Activated CD4-positive, CD25-positive, alpha-beta regulatory T cell treated with anti-CD3 and anti-CD28 coated beads, Interleukin-2, amount 50 U/mL, for 72 hours (primary cell): ENCODE results near the gene PTPN22.
"Not testable (repeated sequence)": the region's sequence is repeated elsewhere in the genome, so short reads cannot be mapped to it uniquely, and the experiment has no call there.

Experiments used
- DNase-seq: peaks from one replicate; pipeline ENCODE4 v3.0.0; 2021

PTPN22 gene

DNA sequence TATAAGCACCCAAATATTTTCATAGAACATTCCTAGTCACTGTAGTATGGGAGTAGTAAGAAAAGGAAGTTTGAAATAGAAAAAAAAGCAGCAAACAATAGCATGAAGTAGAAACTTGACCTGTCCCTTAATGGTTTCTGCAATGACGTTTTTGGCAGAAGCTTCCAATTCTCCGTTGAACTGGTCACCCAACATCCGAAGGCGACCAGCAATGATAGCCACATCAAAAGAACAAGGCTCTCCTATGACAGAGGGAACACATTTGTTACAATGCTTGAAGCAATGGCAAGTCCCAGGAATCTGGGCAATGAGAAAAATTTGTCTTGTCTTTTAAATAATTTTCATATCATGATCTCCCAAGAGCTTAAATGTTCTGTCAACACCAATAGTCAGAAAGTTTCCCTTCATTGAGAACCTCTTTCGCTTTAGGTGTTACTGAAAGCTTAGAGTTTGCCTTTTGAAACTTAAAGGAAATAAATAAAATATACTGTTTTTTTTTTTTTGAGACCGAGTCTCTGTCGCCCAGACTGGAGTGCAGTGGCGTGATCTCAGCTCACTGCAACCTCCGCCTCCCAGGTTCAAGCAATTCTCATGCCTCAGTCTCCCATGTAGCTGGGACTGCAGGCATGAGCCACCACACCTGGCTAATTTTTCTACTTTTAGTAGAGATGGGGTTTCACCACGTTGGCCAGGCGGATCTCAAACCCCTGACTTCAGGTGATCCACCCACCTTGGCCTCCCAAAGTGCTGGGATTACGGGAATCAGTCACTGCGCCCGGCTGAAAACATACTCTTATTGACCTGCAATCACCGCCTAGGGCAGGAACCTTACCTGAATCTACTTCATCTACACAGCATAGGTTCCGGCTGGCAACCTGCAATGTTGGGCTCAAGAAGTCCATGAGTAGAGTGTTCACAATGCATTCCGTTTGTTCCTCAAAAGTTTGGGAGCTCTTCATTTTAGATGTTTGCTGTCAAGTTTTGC lies 15.2 kb upstream of the PTPN22 start:
- no peak for DNase-seq

DNA sequence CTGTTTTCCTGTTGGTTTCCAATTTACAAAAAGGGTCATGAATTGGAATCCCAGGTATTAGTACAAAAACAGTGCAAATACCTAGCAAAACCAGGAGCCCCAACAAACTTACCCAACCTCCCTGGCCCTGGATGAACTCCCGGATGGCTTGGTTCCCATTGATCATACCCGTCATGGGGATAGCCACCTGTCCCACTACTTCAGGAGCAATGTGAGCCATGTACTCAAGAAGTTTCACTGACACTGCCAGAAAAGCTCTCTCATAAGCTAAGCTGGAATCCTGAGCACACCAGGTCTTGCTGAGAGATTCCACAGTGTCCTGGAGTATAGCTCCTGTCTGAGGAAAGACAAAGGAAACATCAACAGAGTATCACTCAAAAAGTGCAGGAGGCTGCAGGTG lies 10.1 kb upstream of the PTPN22 start:
- DNase-seq = no peak

DNA sequence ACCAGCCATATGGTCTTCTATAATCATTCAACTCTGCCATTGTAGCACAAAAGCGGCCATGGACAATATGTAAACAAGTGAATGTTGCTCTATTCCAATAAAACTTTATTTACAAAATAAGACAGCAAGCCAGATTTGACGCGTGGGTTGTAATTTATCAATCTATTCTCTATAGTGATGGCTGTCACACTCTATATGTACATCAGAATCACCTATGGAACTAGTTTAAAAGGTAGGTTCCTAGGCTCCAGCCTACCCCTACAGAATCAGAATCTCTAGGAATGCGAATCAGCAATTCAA lies 8.2 kb upstream of the PTPN22 start:
- DNase-seq = no peak

DNA sequence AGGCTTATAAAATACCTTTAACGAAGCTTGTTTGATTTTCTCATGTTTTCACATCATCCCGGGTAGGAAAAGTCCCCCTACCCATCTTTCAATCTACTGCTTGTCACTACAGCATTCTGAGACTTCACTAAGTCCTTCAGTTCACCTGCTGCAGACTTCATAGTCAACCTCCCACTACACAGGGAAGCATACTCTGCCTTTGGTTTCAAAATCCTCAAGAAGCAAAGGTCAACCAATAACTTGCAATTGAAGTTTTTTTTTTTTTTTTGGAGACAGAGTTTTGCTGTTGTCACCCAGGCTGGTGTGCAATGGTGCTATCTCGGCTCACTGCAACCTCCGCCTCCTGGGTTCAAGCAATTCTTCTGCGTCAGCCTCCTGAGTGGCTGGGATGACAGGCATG lies 4.7 kb upstream of the PTPN22 start:
- no peak for DNase-seq

DNA sequence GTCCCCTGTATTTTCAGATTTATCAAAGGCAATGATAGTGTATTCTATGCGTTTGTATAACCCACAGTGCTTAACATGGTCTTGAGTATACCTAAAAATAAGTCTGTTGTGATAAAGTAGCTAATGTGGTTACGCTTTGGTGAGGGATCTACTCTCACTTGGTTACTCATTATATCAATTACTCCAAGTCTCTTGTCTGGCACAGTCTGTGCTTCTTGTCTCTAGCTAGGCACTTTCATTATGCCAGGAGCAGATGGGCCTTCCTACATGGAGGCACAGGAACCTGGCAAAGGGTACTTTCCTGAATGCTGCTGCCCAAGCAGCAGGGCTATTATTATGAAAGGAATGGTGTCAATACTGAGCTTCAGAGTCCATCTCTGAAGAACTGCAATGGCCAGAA lies 4.2 kb upstream of the PTPN22 start:
- DNase-seq = no peak

DNA sequence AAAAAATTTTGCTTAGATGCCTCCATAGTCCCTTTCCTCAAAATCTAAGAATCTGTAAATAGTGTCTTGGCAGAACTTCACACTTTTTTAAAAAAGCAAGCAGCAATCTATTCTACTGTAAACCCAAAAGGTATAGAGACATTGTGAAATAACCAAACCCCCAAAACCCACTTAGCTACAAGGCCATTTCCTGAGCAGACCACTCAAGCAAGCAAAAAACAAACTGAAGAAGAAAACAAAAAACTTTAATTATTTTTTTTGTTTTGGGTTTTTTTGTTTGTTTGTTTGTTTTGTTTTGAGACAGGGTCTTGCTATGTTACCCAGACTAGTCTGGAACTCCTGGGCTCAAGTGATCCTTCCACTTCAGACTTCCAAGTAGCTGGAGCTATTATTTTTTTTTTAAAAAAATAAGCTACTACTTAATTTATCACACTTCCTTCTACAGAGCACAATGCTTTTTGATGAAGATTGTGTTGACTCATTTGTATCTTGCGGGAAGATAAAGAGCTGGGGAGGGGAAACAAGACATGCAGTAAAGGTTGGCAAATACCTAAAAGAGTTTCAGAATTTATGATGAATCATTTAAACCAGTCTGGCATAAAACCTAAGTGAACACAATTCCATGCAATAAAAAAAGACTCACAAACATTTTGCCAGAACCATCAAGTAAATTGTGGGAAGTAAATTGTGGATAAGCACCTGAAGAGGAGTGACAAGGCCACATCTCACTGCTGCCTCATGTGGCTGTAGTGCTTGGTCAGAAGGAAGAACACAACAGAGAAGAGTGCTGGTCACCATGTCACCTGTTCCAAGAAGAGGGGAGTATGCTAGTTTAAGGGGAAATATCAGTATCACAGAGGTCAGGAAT lies 2.7 kb upstream of the PTPN22 start:
- no peak for DNase-seq

DNA sequence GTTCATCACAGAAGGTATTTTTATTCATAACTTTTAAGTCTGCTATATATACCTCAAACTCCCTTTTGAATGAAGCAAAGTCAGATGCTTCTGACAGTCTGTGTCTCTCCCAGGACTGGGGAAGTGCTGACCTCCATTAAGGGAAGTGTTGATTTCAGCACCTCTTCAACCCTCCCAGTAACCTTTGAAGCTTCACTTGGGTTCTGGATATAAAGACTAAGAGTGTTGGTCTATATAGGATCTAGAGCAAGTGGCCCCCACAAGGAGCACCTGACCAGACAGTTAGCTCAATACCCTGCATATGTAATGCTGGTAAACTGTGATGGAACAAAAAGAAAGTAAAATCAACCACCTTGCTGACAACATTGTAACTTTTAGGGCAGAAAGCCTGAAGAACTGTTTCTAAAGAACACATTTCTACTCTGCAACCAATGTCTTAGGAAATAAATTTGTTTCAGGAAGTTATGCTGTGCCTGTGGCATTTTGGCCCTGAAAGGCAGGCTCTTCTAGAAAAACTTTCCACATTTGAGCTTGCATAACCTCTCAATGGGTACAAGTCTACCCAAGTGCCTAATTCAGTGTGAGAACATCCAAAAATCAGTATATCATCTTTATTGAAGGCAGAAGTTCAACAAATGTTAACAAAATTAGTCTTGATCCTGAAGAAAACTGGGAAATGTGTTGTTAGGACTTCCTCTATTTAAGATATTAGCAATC lies 865 bp upstream of the PTPN22 start:
- no peak for DNase-seq

DNA sequence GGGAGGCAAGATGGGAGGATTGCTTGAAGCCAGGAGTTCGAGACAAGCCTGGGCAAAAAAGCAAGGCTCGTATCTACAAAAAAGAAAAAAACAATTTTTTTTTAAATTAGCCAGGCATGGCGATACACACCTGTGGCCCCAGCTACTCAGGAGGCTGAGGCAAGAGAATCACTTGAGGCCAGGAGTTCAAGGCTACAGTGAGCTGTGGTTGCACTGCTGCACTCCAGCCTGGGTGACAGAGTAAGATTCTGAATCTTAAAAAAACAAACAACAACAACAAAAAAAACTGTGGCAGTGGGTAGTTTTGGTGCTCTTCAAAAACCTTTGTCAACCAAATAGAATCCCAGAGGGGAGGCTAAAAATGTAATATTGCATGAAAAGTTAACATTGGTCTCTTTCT lies 734 bp downstream of the PTPN22 start:
- DNase-seq = no peak

DNA sequence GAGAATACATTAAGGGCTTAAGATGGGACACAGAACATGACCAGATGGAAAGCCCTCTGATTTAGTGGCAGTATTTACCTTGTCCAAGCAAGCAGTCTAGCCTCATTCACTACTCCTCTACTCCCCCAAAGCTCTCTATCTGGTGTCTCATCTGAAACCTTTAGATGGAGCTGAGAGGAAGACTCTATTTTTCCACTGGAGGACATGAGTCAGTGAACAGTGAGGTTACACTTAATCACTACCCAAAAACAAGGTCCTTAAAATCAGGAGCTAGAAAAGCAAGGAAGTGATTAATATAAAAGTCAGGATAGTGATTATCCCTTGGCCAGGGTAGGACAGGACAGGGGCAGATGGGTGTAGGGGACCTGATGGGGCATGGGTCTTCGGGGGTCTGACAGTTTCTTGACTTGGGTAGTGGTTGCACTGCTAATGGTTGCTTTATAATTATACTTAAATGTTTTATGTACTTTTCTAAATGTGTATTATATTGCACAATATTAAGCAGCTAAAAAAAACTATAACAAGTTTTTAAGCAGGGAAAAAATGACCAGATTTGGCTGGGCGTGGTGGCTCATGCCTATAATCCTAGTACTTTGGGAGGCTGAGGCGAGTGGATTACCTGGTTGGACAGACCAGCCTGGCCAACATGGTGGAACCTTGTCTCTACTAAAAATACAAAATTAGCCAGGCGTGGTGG lies 3.0 kb downstream of the PTPN22 start:
- DNase-seq = no peak

DNA sequence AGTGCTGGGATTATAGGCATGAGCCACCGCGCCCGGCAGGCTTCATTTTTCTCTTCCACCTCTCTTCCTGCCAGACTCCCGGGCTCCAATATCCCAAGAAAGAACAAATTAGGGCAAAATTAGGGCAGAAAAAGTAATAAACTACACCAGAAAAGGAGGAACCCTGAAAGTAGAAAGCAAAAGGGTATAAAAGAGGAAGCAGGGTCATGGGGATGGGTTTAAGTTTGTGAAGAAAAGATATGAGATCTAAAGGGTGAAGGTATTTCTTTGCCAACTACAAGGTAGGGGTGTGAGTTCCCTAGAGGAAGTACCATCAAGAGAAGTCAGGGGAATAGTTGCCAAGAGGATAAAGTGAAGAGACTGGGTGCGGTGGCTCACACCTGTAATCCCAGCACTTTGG lies 9.9 kb downstream of the PTPN22 start:
- DNase-seq = no peak

DNA sequence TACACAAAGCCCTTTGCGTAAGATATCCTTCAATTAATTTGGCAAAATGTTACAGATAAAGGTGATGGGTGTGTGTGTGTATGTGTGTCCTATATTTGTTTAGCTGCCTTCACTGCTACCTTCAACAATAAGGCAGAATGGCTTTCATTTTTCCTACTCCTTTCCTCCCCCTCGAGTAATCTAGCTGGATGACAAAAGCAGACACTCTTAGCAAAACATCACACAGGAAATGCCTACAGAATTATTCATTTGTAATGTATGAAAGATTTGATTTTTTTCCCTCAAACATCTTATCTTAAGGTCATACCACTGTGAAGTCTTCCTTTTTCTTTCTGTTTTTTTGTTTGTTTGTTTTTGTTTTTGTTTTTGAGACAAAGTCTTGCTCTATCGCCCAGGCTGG lies 10.6 kb downstream of the PTPN22 start:
- no peak for DNase-seq

DNA sequence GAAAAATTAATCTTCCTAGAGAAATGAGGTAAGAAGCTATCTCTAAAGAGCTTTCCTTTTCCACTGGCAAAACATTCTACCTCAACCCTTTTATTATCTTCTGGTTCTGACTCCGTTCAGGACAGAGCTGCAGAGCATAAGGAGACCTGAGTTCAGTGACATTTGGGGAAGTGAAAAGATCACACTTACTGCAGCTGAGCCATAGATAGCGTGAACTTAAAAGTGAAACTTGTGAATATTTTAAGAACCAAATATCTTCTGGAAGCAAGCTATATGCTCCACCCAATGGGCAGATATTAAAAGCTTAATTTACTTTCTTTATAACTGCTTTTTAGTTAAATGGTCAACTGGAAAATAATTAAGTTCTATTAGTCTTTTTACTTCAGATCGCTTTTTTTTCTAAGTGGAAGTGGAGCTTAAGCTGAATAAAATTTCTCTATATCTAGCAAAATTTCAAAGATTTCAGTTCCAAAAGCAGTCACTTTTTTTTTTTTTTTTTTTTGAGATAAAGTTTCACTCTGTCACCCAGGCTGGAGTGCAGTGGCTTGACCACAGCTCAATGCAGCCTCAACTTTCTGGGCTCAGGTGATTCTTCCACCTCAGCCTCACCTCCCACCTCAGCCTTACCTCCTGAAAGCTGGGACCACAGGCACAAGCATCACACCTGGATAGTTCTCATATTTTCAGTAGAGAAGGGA lies 11.9 kb downstream of the PTPN22 start:
- no peak for DNase-seq

DNA sequence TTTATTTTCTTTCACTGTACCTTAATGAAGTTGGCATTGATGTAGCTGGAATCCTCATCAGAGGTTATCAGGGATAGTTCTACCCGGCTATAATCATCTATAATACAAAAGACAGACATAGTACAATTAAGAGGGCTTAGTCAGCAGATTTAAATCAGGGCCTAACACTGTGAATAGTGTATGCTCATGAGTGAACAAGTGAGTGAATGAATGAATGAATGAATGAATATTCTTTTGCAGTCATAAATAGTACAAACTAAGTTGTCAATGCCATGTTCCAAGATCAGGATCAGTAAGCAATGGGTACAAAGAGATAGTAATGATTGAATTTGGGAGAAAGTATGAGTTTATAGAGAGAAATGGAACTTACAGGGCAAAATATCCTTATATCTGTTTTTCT lies 12.5 kb downstream of the PTPN22 start:
- no peak for DNase-seq

DNA sequence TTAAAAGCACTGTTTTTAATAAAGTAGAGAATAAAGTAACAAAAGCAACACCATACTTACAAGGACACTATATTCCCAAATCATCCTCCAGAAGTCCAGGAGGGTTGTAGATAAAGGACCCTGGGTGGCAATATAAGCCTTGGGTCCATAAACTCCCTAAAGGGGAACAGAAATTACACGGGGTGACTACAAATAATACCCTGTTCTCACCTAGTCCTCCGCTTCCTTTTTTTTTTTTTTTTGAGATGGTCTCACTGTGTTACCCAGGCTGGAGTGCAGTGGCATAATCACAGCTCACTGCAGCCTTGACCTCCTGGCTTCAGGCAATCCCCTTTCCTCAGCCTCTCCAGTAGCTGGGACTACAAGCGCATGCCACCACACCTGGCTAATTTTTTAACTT lies 13.1 kb downstream of the PTPN22 start:
- no peak for DNase-seq

DNA sequence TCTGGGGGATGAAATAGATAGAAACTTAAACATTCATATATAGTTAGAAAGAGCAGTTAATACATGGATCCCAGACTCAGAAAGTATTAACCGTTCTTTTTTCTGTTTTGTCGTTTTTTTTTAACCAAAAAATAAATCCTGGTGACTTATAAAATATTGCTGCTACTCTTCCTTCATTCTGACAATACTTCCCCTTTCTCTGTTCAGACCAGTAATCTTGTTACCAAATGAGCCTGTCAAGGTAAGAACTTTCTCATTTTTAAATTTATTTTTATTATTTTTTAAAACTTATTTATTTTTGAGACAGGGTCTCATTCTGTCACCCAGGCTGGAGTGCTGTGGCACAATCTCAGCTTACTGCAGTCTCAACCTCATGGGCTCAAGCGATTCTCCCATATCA lies 13.7 kb downstream of the PTPN22 start:
- no peak for DNase-seq

DNA sequence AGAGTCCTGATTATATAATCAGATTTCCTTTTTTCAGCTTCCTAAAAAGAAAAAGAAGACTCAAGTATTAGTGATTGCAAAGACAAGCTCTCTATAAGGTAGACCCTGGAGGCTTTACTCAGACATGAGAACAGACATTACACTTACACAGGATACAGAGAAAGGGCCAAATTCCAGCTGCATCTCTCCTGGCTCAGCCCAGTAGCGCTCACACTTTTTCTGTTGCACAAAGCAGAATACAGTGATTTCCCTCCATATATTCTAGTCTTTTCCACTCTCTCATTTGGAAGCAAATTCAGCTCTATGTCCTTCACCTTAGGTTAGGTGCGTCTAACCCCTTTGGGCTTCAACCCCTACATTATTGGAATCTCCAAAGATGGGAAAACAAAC lies 15.1 kb downstream of the PTPN22 start:
- no peak for DNase-seq

DNA sequence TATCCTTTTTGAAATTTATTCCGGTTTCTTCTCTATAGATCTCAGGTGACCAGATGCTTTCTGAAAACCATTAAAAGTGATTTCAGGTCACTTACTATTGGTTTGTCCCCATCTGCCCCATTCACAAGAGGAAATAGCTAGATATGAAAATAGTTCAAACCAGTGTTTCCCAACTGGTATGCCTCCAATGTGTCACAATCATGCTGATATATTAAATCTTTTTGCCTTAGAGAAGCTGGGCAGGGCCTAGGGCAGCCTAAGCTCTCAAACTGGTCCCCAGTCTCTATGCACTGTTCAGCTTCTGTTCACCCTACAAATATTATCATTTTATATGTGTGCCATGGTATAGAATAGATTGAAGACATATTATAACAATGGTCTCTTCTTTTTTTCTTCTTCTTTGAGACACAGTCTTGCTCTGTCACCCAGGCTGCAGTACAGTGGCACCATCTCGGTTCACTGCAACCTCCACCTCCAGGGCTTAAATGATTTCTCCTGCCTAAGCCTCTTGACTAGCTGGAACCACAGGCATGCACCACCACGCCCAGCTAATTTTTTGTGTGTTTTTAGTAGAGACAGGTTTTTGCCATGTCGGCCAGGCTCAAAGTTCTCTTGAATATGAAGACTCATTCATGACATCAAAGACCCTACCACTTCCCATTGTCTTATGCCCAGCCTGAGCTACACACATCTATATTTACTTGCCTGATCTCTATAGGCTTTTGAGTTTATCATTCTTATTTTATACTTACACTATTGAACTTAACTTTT lies 15.7 kb downstream of the PTPN22 start:
- DNase-seq = no peak

DNA sequence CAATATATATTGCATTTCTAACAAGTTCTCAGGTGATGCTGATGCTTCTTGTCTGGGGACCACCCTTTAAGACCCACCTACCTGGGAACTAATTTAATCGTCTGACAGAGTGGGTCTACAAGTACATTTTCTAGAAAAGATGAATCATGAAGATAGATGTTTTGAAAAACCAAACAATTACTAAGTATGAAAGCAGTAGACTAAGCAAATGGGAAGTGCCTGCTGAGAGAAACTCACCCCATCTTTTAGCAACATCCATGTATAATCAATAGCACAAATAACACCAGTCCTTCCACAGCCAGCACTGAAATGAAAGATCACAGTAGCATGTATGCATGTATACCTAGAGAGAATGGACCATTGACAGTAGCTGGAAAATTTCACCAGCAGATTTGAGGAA lies 17.3 kb downstream of the PTPN22 start:
- DNase-seq = no peak

DNA sequence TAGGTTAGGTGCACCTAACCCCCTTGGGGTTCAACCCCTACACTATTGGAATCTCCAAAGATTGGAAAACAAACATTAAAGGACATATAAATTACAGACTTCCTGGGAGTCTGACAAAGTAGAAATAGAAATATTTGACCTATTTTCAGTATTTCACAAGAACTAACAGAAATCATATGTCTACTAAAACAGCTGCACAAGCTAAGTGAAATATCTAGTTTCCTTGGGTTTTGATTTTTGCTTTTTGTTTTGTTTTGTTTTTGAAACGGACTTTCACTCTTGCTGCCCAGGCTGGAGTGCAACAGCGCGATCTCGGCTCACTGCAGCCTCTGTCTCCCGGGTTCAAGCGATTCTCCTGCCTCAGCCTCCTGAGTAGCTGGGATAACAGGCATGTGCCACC lies 18.8 kb downstream of the PTPN22 start:
- DNase-seq = not testable (repeated sequence)

DNA sequence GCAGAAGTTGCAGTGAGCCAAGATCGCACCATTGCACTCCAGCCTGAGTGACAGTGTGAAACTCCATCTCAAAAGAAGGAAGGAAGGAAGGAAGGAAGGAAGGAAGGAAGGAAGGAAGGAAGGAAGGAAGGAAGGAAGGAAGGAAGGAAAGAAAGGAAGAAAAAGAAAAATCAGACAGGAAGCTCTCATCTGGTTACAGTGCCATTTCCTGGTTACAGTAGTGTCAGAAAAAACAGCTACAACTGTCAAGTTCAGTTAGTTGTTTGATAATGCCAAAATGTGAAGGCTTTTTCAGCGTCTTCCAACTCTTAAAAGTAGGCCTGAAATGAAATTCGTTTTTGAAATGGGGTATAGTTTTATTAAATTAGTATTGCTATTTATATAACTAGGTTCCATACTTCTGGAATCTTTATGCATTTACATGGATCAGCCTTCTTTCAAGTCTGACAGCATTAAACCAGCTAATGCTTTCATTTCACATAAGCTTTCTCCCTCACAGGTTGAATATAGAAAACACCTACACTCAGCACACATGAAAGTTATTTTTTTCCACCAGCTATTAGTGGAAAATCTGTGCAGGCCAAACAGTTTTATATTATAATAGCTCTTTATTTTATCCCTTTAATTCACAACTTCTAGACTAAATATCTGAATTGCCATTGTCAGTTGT lies 21.2 kb downstream of the PTPN22 start:
- no peak for DNase-seq

DNA sequence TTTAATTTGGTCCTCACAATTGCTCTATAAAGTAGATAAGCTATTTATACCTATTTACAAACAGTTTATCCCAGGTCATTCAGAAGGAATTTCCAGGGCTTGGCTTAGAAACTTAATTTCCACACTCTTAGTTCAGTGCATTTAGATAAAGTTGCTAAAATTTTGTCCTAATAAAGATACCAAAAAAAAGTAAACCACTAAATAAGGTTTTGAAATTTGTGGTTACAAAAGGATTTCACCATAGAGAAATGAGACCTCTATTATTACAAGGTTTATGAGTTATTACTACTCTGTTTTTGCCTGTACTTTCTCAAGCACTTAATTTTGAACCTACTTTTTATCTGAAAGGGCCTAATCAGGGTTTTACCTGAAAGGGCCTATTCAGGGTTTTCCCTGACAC lies 22.4 kb downstream of the PTPN22 start:
- no peak for DNase-seq
